Measurements from ENCODE around the gene TMEM98.

Gene TMEM98

GRCh38 chr17:32931686-32932085 lies 3.7 kb downstream of the TMEM98 start:
- Histone ChIP-seq H4K20me1 (ENCODE audit: insufficient read depth, low read length, poor library complexity, severe bottlenecking) (no peaks in the 10 kb centered on the region), H3K4me1 (ENCODE audit: insufficient read depth, low read length, poor library complexity, severe bottlenecking) (no peaks in the 10 kb centered on the region), H3K9me3 (ENCODE audit: insufficient read depth, low read depth, low read length) (no peaks in the 10 kb centered on the region), H3F3A (ENCODE audit: low read depth) (no peaks in the 10 kb centered on the region), H3K4me3 (ENCODE audit: low read length, poor library complexity, severe bottlenecking) (no peak overlapping the region), H3K36me3 (ENCODE audit: insufficient read depth, low read length) (no peaks in the 10 kb centered on the region), H3K9ac (ENCODE audit: low read depth, low read length, poor library complexity, severe bottlenecking) (no peak overlapping the region), H3K9me2 (replicated peaks; ENCODE audit: low read depth, low read length) (no peaks in the 10 kb centered on the region), H3K27me3 (ENCODE audit: insufficient read depth, low read length, poor library complexity, severe bottlenecking) (no peaks in the 10 kb centered on the region), H2AFZ (ENCODE audit: low read length) (no peak overlapping the region), H3K4me2 (ENCODE audit: low read depth, low read length, poor library complexity, severe bottlenecking) (no peak overlapping the region), H3K79me2 (ENCODE audit: insufficient read depth, low read length) (no peaks in the 10 kb centered on the region)
- TF ChIP-seq, protein P1, sequence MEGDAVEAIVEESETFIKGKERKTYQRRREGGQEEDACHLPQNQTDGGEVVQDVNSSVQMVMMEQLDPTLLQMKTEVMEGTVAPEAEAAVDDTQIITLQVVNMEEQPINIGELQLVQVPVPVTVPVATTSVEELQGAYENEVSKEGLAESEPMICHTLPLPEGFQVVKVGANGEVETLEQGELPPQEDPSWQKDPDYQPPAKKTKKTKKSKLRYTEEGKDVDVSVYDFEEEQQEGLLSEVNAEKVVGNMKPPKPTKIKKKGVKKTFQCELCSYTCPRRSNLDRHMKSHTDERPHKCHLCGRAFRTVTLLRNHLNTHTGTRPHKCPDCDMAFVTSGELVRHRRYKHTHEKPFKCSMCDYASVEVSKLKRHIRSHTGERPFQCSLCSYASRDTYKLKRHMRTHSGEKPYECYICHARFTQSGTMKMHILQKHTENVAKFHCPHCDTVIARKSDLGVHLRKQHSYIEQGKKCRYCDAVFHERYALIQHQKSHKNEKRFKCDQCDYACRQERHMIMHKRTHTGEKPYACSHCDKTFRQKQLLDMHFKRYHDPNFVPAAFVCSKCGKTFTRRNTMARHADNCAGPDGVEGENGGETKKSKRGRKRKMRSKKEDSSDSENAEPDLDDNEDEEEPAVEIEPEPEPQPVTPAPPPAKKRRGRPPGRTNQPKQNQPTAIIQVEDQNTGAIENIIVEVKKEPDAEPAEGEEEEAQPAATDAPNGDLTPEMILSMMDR (conservative IDR thresholded peaks at IDR 0.05; ENCODE audit: low read length): no peak
- TF ChIP-seq EZH2phosphoT487 (IDR thresholded peaks at IDR 0.05; ENCODE audit: borderline replicate concordance): no peak

DNA sequence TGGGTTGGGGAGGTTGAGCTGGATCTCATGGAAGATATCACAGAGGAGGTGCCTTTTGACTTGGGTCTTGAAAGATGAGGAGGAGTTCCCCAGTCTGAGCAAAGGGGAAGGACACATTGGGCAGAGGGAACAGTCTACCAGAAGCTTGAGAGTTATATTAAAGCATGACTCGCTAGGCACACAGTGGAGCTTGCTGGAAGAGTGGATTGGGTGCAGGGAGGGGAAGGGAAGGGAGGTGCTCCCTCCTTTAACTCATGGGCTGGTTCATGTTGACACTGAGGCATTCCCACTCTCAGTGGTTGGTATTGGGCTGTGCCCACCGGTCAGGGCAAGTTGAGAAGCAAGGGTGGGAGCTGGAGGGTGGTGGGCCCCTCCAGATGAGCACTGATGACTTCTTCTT lies 5.9 kb downstream of the TMEM98 start:
- Histone ChIP-seq H2AFZ (ENCODE audit: low read length) (no peak overlapping the region), H3K9ac (ENCODE audit: low read depth, low read length, poor library complexity, severe bottlenecking) (no peak overlapping the region), H4K20me1 (ENCODE audit: insufficient read depth, low read length, poor library complexity, severe bottlenecking) (no peaks in the 10 kb centered on the region), H3F3A (ENCODE audit: low read depth) (no peaks in the 10 kb centered on the region), H3K4me2 (ENCODE audit: low read depth, low read length, poor library complexity, severe bottlenecking) (no peak overlapping the region), H3K9me3 (ENCODE audit: insufficient read depth, low read depth, low read length) (no peaks in the 10 kb centered on the region), H3K4me3 (ENCODE audit: low read length, poor library complexity, severe bottlenecking) (no peak overlapping the region), H3K36me3 (ENCODE audit: insufficient read depth, low read length) (no peaks in the 10 kb centered on the region), H3K27me3 (ENCODE audit: insufficient read depth, low read length, poor library complexity, severe bottlenecking) (no peaks in the 10 kb centered on the region), H3K4me1 (ENCODE audit: insufficient read depth, low read length, poor library complexity, severe bottlenecking) (no peaks in the 10 kb centered on the region), H3K79me2 (ENCODE audit: insufficient read depth, low read length) (no peaks in the 10 kb centered on the region), H3K9me2 (replicated peaks; ENCODE audit: low read depth, low read length) (no peaks in the 10 kb centered on the region)
- TF ChIP-seq EZH2phosphoT487 (IDR thresholded peaks at IDR 0.05; ENCODE audit: borderline replicate concordance): no peak
- TF ChIP-seq, protein P1 (conservative IDR thresholded peaks at IDR 0.05; ENCODE audit: low read length): no peak

GRCh38 chr17:32935726-32936125 lies 7.8 kb downstream of the TMEM98 start:
- no peaks in the 10 kb centered on the region for H3K36me3 ChIP-seq (ENCODE audit: insufficient read depth, low read length)
- H4K20me1 ChIP-seq (ENCODE audit: insufficient read depth, low read length, poor library complexity, severe bottlenecking): no peaks in the 10 kb centered on the region
- TF ChIP-seq, protein P1 (conservative IDR thresholded peaks at IDR 0.05; ENCODE audit: low read length): no peak
- TF ChIP-seq EZH2phosphoT487 (IDR thresholded peaks at IDR 0.05; ENCODE audit: borderline replicate concordance): no peak
- H2AFZ ChIP-seq (ENCODE audit: low read length): no peak overlapping the region
- H3K4me1 ChIP-seq (ENCODE audit: insufficient read depth, low read length, poor library complexity, severe bottlenecking): no peaks in the 10 kb centered on the region
- no peak overlapping the region for H3K4me2 ChIP-seq (ENCODE audit: low read depth, low read length, poor library complexity, severe bottlenecking)
- H3K9me3 ChIP-seq (ENCODE audit: insufficient read depth, low read depth, low read length): no peaks in the 10 kb centered on the region
- H3K79me2 ChIP-seq (ENCODE audit: insufficient read depth, low read length): no peaks in the 10 kb centered on the region
- H3F3A ChIP-seq (ENCODE audit: low read depth): no peaks in the 10 kb centered on the region
- no peak overlapping the region for H3K4me3 ChIP-seq (ENCODE audit: low read length, poor library complexity, severe bottlenecking)
- no peaks in the 10 kb centered on the region for H3K9me2 ChIP-seq (replicated peaks; ENCODE audit: low read depth, low read length)
- no peaks in the 10 kb centered on the region for H3K27me3 ChIP-seq (ENCODE audit: insufficient read depth, low read length, poor library complexity, severe bottlenecking)
- no peak overlapping the region for H3K9ac ChIP-seq (ENCODE audit: low read depth, low read length, poor library complexity, severe bottlenecking)

All from Loucy (cell line).